Activated CD4-positive, alpha-beta T cell treated with anti-CD3 and anti-CD28 coated beads, Interleukin-2, amount 50 U/mL, for 4 hours (primary cell): ENCODE measurements around the gene IGFBP7.

Experiments used
- DNase-seq, 2 experiments: peaks; one replicate each; pipeline ENCODE4 v3.0.0-alpha.2; 2020

Gene IGFBP7

DNA sequence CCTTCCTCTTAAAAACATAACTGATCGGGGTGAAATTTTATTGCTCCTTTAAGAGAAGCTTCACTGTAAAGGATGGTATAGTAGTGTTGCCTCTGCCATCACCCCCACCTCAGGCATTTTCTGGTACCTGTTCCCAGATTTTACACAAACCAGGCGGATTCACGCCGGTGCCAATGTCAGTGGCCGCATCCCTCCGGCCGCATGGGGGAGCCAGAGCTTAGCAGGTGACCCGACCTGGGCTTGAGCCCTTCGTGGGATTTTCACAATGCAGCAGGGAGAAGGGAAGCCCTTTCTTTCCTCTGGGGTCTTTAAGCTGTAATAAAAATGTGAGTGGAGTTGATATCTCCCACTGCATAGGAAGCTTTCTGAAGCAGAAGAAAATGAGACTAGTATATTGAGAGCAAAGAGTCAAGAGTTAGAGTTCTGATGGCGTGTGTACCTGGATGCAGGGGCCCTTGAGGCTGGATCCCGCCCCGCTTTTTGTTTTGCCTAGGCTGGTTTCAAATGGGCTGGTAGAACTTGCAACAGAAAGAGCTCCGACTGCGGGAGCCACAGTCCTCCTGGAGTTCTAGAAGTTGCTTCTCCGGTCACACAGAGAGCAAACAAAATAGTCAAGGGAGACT is 72.1 kb downstream of the IGFBP7 start:
- DNase-seq, result no peak

DNA sequence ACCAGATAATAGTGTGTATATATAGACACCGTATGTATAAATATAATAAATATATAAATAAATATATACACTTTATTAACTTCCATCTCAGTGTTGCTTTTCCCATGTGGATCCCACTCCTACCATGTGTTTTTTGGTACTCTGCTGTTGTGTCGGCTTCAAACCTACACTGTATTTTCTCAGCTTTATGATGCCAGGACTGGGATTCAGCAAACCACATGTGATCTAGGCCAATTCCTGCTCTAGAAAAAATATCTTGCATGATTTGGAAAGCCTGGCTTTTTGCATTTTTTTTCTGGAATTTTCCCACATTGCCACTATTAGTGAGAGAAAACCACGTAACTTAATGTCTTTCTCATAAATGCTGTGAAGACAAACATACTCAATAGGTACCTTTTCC is 75.7 kb downstream of the IGFBP7 start:
- no peak for DNase-seq

DNA sequence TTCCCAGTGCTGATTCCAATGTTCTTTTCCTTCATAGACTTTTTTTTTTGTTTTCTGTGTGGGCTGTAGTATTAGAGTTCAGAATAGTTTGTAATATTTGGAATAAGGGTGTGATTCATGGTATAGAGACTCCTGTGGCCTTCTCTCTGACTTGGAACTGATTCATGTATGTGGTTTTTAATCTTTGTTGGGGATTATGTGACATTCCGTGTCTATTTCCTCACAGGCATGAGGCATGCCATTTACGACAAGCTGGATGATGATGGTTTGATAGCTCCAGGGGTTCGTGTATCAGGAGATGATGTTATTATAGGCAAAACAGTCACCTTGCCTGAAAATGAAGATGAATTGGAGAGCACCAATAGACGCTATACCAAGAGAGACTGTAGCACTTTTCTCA is 87.1 kb downstream of the IGFBP7 start:
- DNase-seq, result no peak

DNA sequence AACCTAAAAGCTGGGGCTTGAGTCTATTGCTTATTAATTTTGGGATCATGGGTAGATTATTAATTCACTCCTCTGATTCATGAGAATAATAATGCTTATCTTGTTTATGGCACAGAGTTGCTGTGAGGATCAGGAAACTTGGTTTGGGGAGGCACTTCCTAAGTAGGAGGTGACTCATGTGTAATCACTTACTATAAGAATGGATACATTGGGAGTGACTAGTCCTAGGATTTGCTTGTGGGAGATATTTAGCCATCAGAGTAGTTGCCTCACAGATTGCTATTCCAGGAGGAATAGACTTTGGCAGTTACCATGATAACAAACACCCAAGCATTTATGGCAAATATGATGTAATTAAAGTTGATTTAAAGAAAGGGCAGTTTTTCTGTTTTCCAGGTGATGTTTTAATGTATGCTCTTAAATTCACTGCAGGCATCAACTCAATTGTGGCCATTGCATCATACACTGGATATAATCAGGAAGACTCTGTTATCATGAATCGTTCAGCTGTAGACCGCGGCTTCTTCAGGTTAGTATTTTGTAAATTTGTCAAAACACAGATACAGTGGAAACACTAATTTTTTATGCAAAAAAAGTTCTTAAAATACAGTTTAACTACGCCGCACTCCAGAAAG is 89.6 kb downstream of the IGFBP7 start:
- no peak for DNase-seq

DNA sequence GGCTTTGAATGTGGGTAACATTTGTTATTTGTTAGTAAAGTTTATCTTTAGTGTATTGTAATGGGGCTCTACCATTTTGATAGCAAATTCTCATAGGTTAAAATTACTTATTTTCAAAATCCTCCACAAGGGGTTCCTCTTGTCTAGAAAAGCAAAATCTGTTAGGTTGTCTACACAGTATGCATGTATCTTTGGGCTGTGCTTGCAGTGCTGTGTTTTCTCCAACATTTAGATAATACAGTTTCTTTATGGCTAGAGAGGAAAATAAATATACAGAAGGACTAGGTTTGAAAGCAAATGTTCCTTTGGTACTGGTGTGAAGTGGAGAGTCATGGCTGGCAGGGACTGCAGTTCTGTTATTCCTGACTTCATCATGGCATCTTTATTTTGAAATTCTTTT is 91.2 kb downstream of the IGFBP7 start:
- no peak for DNase-seq

DNA sequence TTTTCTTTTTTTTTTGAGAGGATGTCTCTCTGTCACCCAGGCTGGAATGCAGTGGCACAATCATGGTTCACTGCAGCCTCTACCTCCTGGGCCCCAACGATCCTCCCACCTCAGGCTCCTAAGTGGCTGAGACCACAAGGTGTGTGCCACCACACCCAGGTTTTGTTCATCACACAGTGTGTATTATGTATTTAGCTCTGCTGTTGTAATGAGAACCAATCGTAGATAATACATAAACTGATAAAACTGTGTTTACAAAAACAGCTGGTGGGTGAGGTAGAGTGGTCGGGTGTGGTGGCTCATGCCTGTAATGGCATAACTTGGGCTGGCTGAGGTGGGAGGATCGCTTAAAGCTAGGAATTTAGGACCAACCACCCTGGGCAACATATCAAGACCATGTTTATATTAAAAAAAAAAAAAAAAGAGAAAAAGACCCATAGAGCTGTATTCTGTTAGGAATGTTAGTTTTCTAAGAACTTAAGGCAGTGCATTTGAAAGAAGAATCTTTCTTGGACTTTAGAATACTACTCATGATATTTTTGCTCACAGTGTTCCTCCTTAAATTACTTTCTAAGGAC is 96.6 kb downstream of the IGFBP7 start:
- no peak for DNase-seq

DNA sequence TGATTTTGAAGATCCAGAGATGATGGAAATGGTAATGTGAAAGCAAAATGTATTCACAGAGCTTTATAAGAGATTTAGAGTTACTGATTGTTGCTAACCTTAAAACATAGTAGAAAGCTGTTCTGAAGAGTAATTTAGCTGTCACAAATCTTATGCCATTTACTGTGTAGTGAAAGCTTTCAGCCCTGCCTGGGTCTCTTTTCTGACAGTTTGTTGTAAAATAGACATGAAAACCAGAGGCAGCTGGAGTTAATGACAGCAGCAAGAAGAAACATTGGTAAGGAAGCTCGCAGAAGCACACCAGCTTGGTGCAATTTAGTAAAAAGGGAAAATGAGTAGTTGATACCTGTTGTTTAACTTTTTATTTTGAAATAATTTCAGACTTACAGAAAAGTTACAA is 110.4 kb downstream of the IGFBP7 start:
- DNase-seq, result no peak

DNA sequence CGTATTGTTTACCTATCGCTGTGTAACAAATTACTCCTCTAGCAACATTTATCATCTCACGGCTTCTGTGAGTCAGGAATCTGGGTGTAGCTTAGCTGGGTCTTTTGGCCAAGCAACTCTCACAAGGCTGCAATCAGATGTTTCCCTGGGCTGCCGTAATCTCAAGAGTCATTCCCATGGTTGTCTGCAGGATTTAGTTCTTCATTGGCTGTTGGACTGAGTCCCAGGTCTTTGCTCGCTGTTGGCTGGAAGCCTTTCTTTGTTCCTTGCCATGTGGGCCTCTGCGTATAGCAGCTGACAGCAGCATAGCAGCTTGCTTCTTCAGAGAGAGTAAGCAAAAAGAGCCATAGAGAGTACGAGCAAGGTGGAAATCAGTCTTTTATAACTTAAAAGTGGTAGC is 114.7 kb downstream of the IGFBP7 start:
- no peak for DNase-seq

DNA sequence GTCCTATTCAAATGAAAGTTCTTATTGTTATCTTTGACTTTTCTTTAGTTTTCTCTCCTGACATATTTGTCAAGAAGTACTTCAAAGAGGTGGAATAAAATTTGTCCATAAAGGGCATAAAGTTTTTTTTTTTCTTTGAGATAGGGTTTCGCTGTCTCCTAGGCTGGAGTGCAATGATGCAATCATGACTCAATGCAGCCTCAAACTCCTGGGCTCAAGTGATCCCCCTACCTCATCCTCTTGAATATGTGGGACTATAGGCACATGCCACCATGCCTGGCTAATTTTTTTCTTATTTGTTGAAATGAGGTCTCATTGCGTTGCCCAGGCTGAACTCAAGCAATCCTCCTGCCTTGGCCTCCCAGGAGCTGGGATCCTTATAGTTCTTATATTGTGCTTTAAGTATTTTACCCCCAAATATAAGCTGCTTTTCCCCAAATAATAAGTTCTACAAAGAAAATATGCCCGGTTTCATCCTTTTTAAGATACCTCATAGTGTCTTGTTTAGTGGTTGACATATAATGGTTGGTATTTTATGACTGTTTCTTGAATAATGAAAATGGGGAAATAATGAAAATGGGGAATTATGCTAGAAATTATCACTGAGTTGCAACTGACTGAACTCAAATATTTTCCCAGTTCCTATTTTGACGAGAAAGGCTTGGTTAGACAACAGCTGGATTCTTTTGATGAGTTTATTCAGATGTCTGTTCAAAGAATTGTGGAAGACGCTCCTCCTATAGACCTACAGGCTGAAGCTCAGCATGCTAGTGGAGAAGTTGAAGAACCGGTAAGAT is 119.9 kb downstream of the IGFBP7 start:
- no peak for DNase-seq

DNA sequence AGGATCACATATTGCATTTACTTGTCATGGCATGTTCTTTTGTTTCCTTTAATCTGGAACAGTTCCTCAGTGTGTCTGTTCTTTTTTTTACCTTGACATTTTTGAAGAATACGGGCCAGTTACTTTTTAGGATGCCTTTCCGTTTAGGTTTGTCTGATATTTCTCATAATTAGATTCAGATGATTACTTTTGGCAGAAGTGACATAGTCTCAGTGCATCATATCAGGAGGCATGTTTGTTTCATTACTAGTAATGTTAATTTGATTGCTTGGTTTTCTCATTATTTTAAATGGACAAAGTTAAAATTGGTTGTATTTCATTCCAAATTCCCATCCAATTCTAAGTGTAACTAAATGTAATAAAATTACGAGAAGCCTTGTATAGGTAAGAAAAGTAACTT is 123.2 kb downstream of the IGFBP7 start:
- DNase-seq, result no peak

DNA sequence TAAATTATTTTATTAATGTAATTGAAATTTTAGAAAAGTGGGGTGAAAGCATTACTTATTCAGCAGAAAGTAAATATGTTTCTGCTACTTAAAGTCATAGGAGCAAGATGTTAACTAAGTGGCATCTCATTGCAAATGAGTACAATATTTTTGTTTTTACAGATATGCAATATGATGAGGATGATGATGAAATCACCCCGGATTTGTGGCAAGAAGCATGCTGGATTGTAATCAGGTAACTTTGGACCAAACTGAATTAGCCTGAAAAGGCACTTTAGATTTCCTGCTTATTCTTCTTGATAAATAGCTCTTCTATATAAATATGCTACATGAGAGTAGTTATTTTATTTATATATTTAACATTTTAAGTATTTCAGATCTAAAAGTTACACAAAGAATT is 124.0 kb downstream of the IGFBP7 start:
- DNase-seq, result no peak

DNA sequence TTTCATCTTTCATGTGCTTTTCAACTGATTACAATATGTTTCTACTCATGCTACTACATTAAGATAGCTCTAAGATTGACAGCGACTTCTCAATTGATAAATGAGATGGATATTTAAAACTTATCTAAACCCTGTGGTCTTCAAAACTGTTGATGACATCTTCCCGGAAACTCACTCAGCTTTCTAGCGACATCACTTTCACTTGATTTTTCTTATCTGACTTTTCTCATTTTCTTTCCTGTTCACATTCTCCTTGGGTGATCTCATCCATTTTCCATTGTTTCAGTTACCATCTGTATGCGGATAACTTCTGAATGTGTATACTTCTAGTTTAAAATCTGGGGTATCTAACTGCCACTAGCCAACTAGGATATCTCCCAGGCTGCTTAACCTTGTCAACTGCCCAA is 128.4 kb downstream of the IGFBP7 start:
- DNase-seq, result no peak
